Smooth muscle cell (in vitro differentiated cells): ENCODE measurements around the gene OSBPL5. TPM values are rescaled to one million over a fixed set of nuclear protein-coding genes. Genes with fewer than 3 reads are reported as not detected.

ENCODE experiments used
- DNase-seq: peaks from one replicate; lab custom pipeline; 2025; ENCODE audit not compliant: unreplicated experiment; lab: John Stamatoyannopoulos, UW
- H2AFZ ChIP-seq: fragments of 200-600 bp; sonication (generic); 2 replicates; pipeline ENCODE4 v1.6.0; 2016; ENCODE audit warnings: antibody characterized with exemption, low read depth, mild to moderate bottlenecking
- H3F3A ChIP-seq: fragments of 200-600 bp; sonication (generic); 2 replicates; pipeline ENCODE4 v1.6.0; 2017; ENCODE audit warnings: antibody characterized with exemption, low read depth
- H3K27ac ChIP-seq: fragments of 200-600 bp; sonication (generic); 2 replicates; pipeline ENCODE4 v1.5.1; 2016; ENCODE audit warnings: low read depth, mild to moderate bottlenecking
- H3K27me3 ChIP-seq: fragments of 200-600 bp; sonication (generic); 2 replicates; pipeline ENCODE4 v1.6.1; 2016; ENCODE audit warnings: low read depth, mild to moderate bottlenecking
- H3K36me3 ChIP-seq: fragments of 200-600 bp; sonication (generic); 2 replicates; pipeline ENCODE4 v1.5.1; 2016; ENCODE audit warnings: low read depth
- H3K4me1 ChIP-seq: fragments of 200-600 bp; sonication (generic); 2 replicates; pipeline ENCODE4 v1.5.1; 2016; ENCODE audit warnings: low read depth
- H3K4me2 ChIP-seq: fragments of 200-600 bp; sonication (generic); 2 replicates; pipeline ENCODE4 v1.6.0; 2016; ENCODE audit warnings: mild to moderate bottlenecking
- H3K4me3 ChIP-seq: fragments of 200-600 bp; sonication (generic); 2 replicates; pipeline ENCODE4 v1.5.1; 2016; ENCODE audit warnings: mild to moderate bottlenecking
- H3K79me2 ChIP-seq: fragments of 200-600 bp; sonication (generic); 2 replicates; pipeline ENCODE4 v1.6.0; 2016; ENCODE audit warnings: low read depth, mild to moderate bottlenecking
- H3K9ac ChIP-seq: fragments of 200-600 bp; sonication (generic); 2 replicates; pipeline ENCODE4 v1.6.0; 2016; ENCODE audit warnings: low read depth
- H3K9me3 ChIP-seq: fragments of 200-600 bp; sonication (generic); replicated peaks from 2 replicates; pipeline ENCODE4 v1.5.1; 2016; ENCODE audit warnings: low read depth
- H4K20me1 ChIP-seq: fragments of 200-600 bp; sonication (generic); 2 replicates; pipeline ENCODE4 v1.6.0; 2016; ENCODE audit warnings: low read depth
- WGBS: methylation state at CpG from one replicate; pipeline ENCODE4 v1.1.7; 2016; ENCODE audit warnings: low lambda C conversion rate; 5-methylcytosine and 5-hydroxymethylcytosine counted together
- polyA plus RNA-seq: library from polyadenylated mRNA; unstranded; fragments of >200 nt; fragmentation: Nextera tagmentation; extraction: Ambion mirVana; gene quantifications from 2 replicates; pipeline ENCODE4 v1.2.1, GENCODE V29; 2016
- total RNA-seq: library from RNA; depleted of rRNA; stranded (reverse); fragments of >200 nt; gene quantifications from 2 replicates; pipeline ENCODE4 v1.2.3, GENCODE V29; 2014
- TF ChIP-seq, protein P1 (sequence below): fragments of 200-600 bp; sonication (generic); IDR thresholded peaks from 2 replicates; pipeline ENCODE4 v1.5.1; 2017; ENCODE audit warnings: borderline replicate concordance, mild to moderate bottlenecking, antibody characterized with exemption; ENCODE audit not compliant: insufficient read depth, poor library complexity, severe bottlenecking

OSBPL5 gene
- total and polyA plus RNA-seq, 2 experiments from 2014 or later = 27.3 to 43.4 TPM

DNA sequence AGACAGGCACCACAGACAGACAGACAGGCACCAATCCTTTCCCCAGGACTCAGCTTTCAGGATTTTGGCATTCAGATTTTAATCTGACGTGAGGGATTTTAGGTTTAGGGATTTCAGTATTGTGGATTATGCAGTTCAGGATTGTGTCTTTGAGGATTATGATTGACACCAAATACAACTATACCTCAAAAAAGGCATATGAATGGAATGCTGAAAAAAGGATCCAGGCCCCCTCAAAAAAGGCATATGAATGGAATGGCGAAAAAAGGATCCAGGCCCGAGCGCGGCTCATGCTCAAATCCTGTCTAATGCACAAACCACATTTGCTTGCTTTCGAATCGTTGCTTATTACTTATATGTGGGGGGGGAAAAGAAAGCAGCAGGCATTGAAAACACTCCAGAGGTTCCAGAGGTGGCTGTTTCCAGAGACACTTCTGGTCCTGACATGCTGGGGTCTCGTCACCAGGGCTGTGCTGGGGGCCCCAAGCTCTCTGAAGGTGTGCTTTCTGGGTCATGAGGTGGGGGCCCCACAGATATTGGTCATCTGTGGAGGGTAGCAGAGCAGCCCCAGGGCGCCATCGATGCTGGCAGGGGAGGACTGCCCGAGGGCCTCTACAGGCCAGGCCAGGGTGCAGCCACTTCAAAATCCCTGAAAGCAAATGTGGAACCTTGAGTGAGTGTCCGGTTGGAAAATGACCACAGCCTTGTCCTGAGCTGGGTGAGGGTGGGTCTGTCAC is 16.8 kb upstream of the OSBPL5 start:
- Histone ChIP-seq H3K4me2 (no peak overlapping the region), H3K36me3 (no peaks in the 10 kb centered on the region), H3F3A (no peaks in the 10 kb centered on the region), H3K4me1 (no peaks in the 10 kb centered on the region), H3K27ac (no peak overlapping the region), H3K9me3 (no peaks in the 10 kb centered on the region), H3K79me2 (no peaks in the 10 kb centered on the region), H3K4me3 (no peak overlapping the region), H2AFZ (no peak overlapping the region), H3K27me3 (no peaks in the 10 kb centered on the region), H3K9ac (no peak overlapping the region), H4K20me1 (no peaks in the 10 kb centered on the region)
- WGBS = 87% methylated on average over 12 of the region's 12 CpGs
- DNase-seq = no peak
- TF ChIP-seq, protein P1, sequence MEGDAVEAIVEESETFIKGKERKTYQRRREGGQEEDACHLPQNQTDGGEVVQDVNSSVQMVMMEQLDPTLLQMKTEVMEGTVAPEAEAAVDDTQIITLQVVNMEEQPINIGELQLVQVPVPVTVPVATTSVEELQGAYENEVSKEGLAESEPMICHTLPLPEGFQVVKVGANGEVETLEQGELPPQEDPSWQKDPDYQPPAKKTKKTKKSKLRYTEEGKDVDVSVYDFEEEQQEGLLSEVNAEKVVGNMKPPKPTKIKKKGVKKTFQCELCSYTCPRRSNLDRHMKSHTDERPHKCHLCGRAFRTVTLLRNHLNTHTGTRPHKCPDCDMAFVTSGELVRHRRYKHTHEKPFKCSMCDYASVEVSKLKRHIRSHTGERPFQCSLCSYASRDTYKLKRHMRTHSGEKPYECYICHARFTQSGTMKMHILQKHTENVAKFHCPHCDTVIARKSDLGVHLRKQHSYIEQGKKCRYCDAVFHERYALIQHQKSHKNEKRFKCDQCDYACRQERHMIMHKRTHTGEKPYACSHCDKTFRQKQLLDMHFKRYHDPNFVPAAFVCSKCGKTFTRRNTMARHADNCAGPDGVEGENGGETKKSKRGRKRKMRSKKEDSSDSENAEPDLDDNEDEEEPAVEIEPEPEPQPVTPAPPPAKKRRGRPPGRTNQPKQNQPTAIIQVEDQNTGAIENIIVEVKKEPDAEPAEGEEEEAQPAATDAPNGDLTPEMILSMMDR = no peak

DNA sequence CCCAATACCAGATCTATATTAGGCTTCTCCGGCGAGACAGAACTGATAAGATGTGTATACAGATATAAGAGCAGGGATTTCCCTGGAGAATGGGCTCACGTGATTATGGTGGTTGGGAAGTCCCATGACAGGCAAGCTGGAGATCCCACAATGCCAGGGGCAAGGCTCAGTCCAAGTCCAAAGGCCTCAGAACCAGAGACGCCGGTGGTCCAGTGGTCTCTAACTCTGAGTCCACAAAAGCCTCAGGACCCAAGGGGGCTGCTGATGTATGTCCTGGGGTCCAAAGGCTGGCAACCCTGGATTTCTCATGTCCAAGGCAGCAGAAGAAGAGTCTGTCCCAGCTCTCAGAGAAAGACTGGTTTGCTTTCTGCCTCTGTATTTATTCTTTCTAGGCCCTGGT is 15.8 kb upstream of the OSBPL5 start:
- H4K20me1 ChIP-seq = no peaks in the 10 kb centered on the region
- H3K4me2 ChIP-seq = no peak overlapping the region
- H3K27ac ChIP-seq = no peak overlapping the region
- H2AFZ ChIP-seq = no peak overlapping the region
- no peaks in the 10 kb centered on the region for H3F3A ChIP-seq
- no peak for DNase-seq
- H3K4me3 ChIP-seq = no peak overlapping the region
- H3K9ac ChIP-seq = no peak overlapping the region
- H3K4me1 ChIP-seq = no peaks in the 10 kb centered on the region
- H3K79me2 ChIP-seq = no peaks in the 10 kb centered on the region
- TF ChIP-seq, protein P1 = no peak
- no peaks in the 10 kb centered on the region for H3K36me3 ChIP-seq
- WGBS = 88% methylated on average over 5 of the region's 5 CpGs
- H3K9me3 ChIP-seq = no peaks in the 10 kb centered on the region
- H3K27me3 ChIP-seq = no peaks in the 10 kb centered on the region

- Histone ChIP-seq H3K36me3 (no peaks in the 10 kb centered on the region), H3K9me3 (no peaks in the 10 kb centered on the region), H3K4me1 (no peaks in the 10 kb centered on the region), H3K4me3 (no peak overlapping the region), H3K9ac (peak overlapping the region; percentile 56), H3K79me2 (no peaks in the 10 kb centered on the region), H3K27ac (peak overlapping the region; percentile 87), H3K27me3 (no peaks in the 10 kb centered on the region), H3F3A (no peaks in the 10 kb centered on the region), H2AFZ (no peak overlapping the region), H3K4me2 (peak overlapping the region; percentile 26), H4K20me1 (no peaks in the 10 kb centered on the region)
- TF ChIP-seq, protein P1 = no peak
- 43% methylated on average over 2 of the region's 2 CpGs for WGBS
- DNase-seq = no peak
Measured at GRCh38 chr11:3178349-3178748, 13.2 kb upstream of the OSBPL5 start.

DNA sequence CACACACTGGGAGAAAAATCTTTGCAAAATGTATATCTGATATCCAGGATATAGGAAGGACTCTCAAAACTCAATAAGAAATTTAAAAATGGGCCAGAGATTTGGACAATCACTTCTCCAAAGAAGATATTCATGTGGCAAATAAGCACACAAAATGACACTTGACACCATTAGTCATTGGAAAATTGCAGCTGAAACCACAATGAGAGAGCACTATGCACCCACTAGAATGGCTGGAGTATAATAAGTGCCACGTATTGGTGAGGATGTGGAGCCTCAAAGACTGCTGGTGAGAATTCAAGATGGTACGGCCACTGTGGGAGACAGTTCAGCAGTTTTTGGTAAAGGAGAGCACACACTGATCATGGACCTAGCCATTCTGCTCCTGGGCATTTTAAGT is 12.8 kb upstream of the OSBPL5 start:
- H3K27ac ChIP-seq = peak overlapping the region; percentile 87
- DNase-seq = no peak
- no peaks in the 10 kb centered on the region for H4K20me1 ChIP-seq
- 46% methylated on average over 2 of the region's 2 CpGs for WGBS
- TF ChIP-seq, protein P1 = no peak
- no peak overlapping the region for H2AFZ ChIP-seq
- no peaks in the 10 kb centered on the region for H3K27me3 ChIP-seq
- no peaks in the 10 kb centered on the region for H3K36me3 ChIP-seq
- no peak overlapping the region for H3K4me3 ChIP-seq
- no peaks in the 10 kb centered on the region for H3K4me1 ChIP-seq
- peak overlapping the region; percentile 56 for H3K9ac ChIP-seq
- H3K4me2 ChIP-seq = peak overlapping the region; percentile 26
- no peaks in the 10 kb centered on the region for H3K79me2 ChIP-seq
- no peaks in the 10 kb centered on the region for H3F3A ChIP-seq
- H3K9me3 ChIP-seq = no peaks in the 10 kb centered on the region
